B cell (primary cell): ENCODE measurements around the gene TCERG1L.

Experiments
- CTCF ChIP-seq: fragments of 200-600 bp; IDR thresholded peaks from one replicate; pipeline ENCODE4 v1.8.0; 2022; ENCODE audit warnings: antibody characterized with exemption, mild to moderate bottlenecking
- EZH2 ChIP-seq: IDR thresholded peaks from 2 replicates; pipeline ENCODE4 v1.6.1; 2012; ENCODE audit warnings: borderline replicate concordance, low read depth, mild to moderate bottlenecking, moderate library complexity, low read length; ENCODE audit not compliant: insufficient read depth, poor library complexity, severe bottlenecking

GRCh38 chr10:131091682-131092081 is 219.8 kb downstream of the TCERG1L start:
- TF ChIP-seq EZH2 = no peak
- no peak for TF ChIP-seq CTCF
